Testis (tissue), 3 donors: ENCODE data around the gene ROM1. TPM values are rescaled to one million over a fixed set of nuclear protein-coding genes. Genes with fewer than 3 reads are reported as not detected.
A peak's percentile ranks its signal among the peaks of the same experiment; 100 is the strongest.
"Not testable (repeated sequence)": the region's sequence is repeated elsewhere in the genome, so short reads cannot be mapped to it uniquely, and the experiment has no call there.

Source experiments
- DNase-seq: peaks from one replicate; pipeline ENCODE4 v3.0.0-alpha.2; 2019
- H3K27ac ChIP-seq, 2 donors: fragments of 200-600 bp; sonication (generic); one replicate each; pipeline ENCODE4 v1.5.1; 2019
- H3K27me3 ChIP-seq: fragments of 200-600 bp; sonication (generic); one replicate; pipeline ENCODE4 v1.5.1; 2019
- H3K36me3 ChIP-seq: fragments of 200-600 bp; sonication (generic); one replicate; pipeline ENCODE4 v1.5.1; 2017; ENCODE audit warnings: low read depth; ENCODE audit errors: missing control alignments
- H3K4me1 ChIP-seq: fragments of 200-600 bp; sonication (generic); one replicate; pipeline ENCODE4 v1.5.1; 2019
- H3K4me3 ChIP-seq, 2 donors: fragments of 200-600 bp; sonication (generic); one replicate each; pipeline ENCODE4 v1.5.1; 2017 to 2019
- H3K9me3 ChIP-seq: fragments of 200-600 bp; sonication (generic); one replicate; pipeline ENCODE4 v1.5.1; 2017
- POLR2A ChIP-seq: fragments of 450-650 bp; IDR thresholded peaks from one replicate; pipeline ENCODE4 v1.6.1; 2017; ENCODE audit warnings: antibody characterized with exemption, mild to moderate bottlenecking, moderate library complexity
- WGBS, 2 donors: methylation state at CpG; one replicate each; pipeline ENCODE4 v1.1.5; 2018; 5-methylcytosine and 5-hydroxymethylcytosine counted together
- intact Hi-C: fragments of 100-400 bp; cut with DNase I; formaldehyde crosslinking; loops from one replicate; pipeline ENCODE4 v1.15.1; 2023; ENCODE audit warnings: low total_unique reads
- polyA plus RNA-seq: library from polyadenylated mRNA; stranded (reverse); fragments of 350-450 nt; fragmentation: Illumina TruSeq; extraction: RNeasy Lipid Tissue Mini Kit (QIAGEN cat#74804); gene quantifications from one replicate; pipeline ENCODE4 v1.2.3, GENCODE V29; 2014; ENCODE audit warnings: low read depth, low replicate concordance; ENCODE audit not compliant: insufficient read depth
- total RNA-seq, 2 donors: library from RNA; depleted of rRNA; stranded (reverse); fragments of >200 nt; gene quantifications; one replicate each; pipeline ENCODE4 v1.2.3, GENCODE V29; 2016
- TF ChIP-seq, protein P1 (sequence below), 3 experiments: fragments of 450-650 bp in 2 of 3; fragments of 200-600 bp in 1 of 3; sonication (generic) in 1 of 3; IDR thresholded peaks; one replicate each; pipeline ENCODE4 v1.5.1; 2016 to 2019; ENCODE audit warnings: antibody characterized with exemption in 3 of 3, mild to moderate bottlenecking in 2 of 3, moderate library complexity in 1 of 3

ROM1 gene
- total and polyA plus RNA-seq, 3 donors from 2014 or later = 6.1 to 9.7 (median 9.0) TPM

DNA sequence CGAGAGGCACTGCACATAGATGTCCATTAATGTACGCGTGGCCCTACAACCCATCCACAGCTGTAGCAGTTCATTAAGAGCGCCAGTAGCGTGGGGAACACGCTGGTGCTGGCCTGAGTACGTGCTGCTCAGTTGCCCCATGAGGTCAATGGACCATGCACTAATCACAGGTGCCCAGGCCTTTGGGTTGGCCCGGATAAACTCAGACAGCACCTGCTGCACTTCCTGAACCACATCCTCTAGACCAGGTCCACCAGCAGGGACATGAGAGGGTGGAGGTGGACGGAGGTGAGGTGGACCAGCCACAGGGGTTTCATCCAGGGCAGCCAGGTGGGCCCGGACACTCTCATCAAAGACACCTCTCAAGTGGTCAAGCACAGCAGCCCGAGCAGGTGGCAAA is 36.4 kb downstream of the ROM1 start:
- H3K9me3 ChIP-seq = no peaks in the 10 kb centered on the region
- 88 to 100% methylated on average over 1 to 11 of the region's 11 CpGs for WGBS, 2 donors
- H3K36me3 ChIP-seq = no peaks in the 10 kb centered on the region
- no peak overlapping the region for H3K27ac ChIP-seq
- H3K27me3 ChIP-seq = no peaks in the 10 kb centered on the region
- intact Hi-C loops = no loop called here
- no peak for DNase-seq
- TF ChIP-seq POLR2A = no peak
- TF ChIP-seq, protein P1, sequence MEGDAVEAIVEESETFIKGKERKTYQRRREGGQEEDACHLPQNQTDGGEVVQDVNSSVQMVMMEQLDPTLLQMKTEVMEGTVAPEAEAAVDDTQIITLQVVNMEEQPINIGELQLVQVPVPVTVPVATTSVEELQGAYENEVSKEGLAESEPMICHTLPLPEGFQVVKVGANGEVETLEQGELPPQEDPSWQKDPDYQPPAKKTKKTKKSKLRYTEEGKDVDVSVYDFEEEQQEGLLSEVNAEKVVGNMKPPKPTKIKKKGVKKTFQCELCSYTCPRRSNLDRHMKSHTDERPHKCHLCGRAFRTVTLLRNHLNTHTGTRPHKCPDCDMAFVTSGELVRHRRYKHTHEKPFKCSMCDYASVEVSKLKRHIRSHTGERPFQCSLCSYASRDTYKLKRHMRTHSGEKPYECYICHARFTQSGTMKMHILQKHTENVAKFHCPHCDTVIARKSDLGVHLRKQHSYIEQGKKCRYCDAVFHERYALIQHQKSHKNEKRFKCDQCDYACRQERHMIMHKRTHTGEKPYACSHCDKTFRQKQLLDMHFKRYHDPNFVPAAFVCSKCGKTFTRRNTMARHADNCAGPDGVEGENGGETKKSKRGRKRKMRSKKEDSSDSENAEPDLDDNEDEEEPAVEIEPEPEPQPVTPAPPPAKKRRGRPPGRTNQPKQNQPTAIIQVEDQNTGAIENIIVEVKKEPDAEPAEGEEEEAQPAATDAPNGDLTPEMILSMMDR (IDR thresholded peaks at IDR 0.05) = no peak
- H3K4me1 ChIP-seq = peaks cover 24% of the 10 kb centered on the region
- no peak overlapping the region for H3K4me3 ChIP-seq

- H3K36me3 ChIP-seq, H3K9me3 ChIP-seq, H3K27ac ChIP-seq, H3K4me3 ChIP-seq, H3K27me3 ChIP-seq, intact Hi-C loops, DNase-seq: not testable (repeated sequence)
- 91 to 94% methylated on average over 12 of the region's 12 CpGs for WGBS, 2 donors
- peaks cover 17% of the 10 kb centered on the region for H3K4me1 ChIP-seq
These were observed 37.2 kb downstream of the ROM1 start for GRCh38 chr11:62650283-62650682.

DNA sequence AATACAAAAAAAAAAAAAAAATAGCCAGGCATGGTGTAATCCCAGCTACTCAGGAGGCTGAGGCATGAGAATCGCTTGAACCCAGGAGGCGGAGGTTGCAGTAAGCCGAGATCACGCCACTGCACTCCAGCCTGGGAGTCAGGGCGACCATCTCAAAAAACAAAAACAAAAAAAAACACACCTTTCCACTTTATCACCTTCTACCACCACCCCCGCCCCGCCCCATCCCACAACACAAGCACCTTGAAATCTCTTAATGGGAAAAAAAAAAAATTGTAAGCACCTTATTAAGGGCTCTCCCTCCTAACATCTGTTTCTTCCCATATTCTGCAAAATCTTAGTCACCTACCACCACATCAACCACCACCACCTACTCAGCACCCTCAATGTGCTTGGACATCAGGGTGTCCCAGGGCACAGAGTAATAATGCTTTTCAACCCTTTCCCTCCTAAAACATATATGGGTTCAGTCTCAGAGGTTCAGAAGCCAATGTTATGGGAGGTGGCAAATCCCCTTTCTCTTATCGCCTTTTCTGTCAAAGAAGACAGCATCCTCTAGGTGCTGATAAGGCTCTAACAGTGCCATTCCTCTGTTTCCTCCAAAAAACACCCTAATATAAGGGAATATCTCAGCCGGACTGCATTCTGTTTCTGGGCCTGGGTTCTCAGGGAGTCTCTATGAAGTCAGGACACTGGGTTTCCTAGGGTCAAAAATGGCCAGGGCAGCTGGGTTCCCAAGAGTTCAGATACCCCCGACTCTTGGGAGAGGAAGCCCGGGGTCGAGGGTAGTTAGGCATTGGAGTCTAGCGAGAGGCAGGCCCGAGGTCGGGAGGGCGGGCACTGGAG is 39.3 kb downstream of the ROM1 start:
- no peak for DNase-seq
- no peaks in the 10 kb centered on the region for H3K36me3 ChIP-seq
- peak overlapping the region; percentile 60 to 92 for H3K27ac ChIP-seq
- no peaks in the 10 kb centered on the region for H3K27me3 ChIP-seq
- no peaks in the 10 kb centered on the region for H3K9me3 ChIP-seq
- TF ChIP-seq POLR2A = no peak
- TF ChIP-seq, protein P1 (IDR thresholded peaks at IDR 0.05) = no peak
- H3K4me1 ChIP-seq = peaks cover 12% of the 10 kb centered on the region
- 36 to 38% methylated on average over 15 to 16 of the region's 16 CpGs for WGBS, 2 donors
- peak overlapping the region; percentile 78 to 87 for H3K4me3 ChIP-seq
- intact Hi-C loops = no loop called here

DNA sequence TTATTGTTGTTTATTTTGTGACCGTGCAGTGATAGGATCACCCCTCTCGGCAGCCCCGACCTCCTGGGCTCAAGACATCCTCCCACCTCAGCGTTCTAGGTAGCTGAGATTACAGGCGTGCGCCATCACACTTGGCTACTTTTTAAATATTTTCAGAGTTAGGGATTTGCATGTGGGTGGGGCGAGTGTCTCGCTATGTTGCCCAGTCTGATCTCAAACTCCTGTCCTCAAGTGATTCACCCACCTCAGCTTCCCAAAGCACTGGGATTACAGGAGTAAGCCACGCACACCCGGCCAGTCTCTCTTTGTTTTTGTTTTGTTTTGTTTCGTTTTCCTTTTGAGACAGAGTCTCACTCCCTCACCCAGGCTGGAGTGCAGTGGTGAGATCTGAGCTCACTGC is 41.2 kb downstream of the ROM1 start:
- intact Hi-C loops = no loop called here
- no peak overlapping the region for H3K27ac ChIP-seq
- no peaks in the 10 kb centered on the region for H3K9me3 ChIP-seq
- DNase-seq = no peak
- WGBS, 2 donors = 65 to 70% methylated on average over 11 of the region's 11 CpGs
- TF ChIP-seq, protein P1 (IDR thresholded peaks at IDR 0.05) = no peak
- TF ChIP-seq POLR2A = no peak
- H3K36me3 ChIP-seq = no peaks in the 10 kb centered on the region
- H3K4me3 ChIP-seq = no peak overlapping the region
- H3K27me3 ChIP-seq = no peaks in the 10 kb centered on the region
- peaks cover 12% of the 10 kb centered on the region for H3K4me1 ChIP-seq

DNA sequence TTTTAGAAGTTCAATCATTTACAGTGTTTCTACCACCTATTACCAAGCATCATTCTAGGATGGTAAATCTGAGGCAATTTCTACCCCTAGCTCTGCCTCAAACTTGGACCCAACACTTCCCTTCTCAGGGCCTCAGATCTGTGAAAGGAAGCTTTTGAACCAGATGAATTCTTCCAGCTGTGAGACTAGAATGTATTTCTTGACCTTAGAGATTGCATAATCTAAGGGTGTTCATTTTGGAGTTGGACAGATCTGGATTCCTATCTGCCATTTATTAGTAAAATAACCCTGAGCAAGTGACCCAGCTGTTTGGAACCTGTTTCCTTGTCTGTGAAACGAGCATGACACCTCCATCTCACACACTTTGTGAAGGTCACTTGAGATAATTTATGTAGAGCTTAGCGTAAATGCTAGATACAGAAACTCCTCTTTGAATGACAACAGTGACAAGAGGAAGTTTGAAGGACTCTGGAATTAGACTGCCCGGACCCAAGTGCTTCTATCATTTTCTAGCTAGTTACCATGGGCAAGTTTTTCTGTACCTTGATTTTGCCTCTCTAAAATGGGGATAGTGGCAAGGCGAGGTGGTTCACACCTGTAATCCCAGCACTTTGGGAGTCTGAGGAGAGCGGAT is 43.9 kb downstream of the ROM1 start:
- TF ChIP-seq, protein P1 (IDR thresholded peaks at IDR 0.05) = no peak
- no peak for TF ChIP-seq POLR2A
- Histone ChIP-seq H3K4me1 (peaks cover 6% of the 10 kb centered on the region), H3K9me3 (no peaks in the 10 kb centered on the region), H3K36me3 (no peaks in the 10 kb centered on the region), H3K27me3 (no peaks in the 10 kb centered on the region), H3K27ac (no peak overlapping the region), H3K4me3 (no peak overlapping the region)
- no peak for DNase-seq
- intact Hi-C loops = no loop called here
- 52 to 63% methylated on average over 5 of the region's 5 CpGs for WGBS, 2 donors
